ENCODE measurements around the gene FUCA1. TPM values are rescaled to one million over a fixed set of nuclear protein-coding genes. Genes with fewer than 3 reads are reported as not detected.
A peak's percentile ranks its signal among the peaks of the same experiment; 100 is the strongest.
"Not testable (repeated sequence)": the region's sequence is repeated elsewhere in the genome, so short reads cannot be mapped to it uniquely, and the experiment has no call there.

The FUCA1 gene
- polyA plus RNA-seq, 4 donors = 43.8 to 55.2 (median 48.5) TPM

- DNase-seq (ENCODE audit: low read depth in 4 of 4, low spot score in 3 of 4) = no peak
Measured at GRCh38 chr1:23845163-23845562, 22.9 kb downstream of the FUCA1 start.

DNA sequence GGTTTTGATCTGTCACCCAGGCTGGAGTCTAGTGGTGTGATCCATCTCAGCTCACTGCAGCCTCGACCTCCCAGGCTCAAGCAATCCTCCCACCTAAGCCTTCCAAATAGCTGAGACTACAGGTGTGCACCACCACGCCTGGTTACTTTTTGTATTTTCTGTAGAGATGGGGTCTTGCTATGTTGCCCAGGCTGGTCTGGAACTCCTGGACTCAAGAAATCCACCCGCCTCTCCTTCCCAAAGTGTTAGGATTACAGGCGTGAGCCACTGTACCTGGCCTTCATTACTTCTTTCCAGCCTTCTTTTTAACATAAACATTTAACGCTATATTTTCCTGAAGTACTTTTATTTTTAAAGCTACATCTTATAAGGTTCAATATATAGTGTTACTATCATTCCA lies 24.4 kb downstream of the FUCA1 start:
- DNase-seq (ENCODE audit: low read depth in 4 of 4, low spot score in 3 of 4) = no peak

- no peak for DNase-seq (ENCODE audit: low read depth in 4 of 4, low spot score in 3 of 4)
Measured at GRCh38 chr1:23838401-23838866, 29.7 kb downstream of the FUCA1 start.

- no peak for DNase-seq (ENCODE audit: low read depth in 4 of 4, low spot score in 3 of 4)
Measured at GRCh38 chr1:23837908-23838307, 30.2 kb downstream of the FUCA1 start.

- DNase-seq (ENCODE audit: low read depth in 4 of 4, low spot score in 3 of 4) = no peak
Measured at GRCh38 chr1:23836037-23836436, 32.1 kb downstream of the FUCA1 start.

- not testable (repeated sequence) for DNase-seq (ENCODE audit: low read depth in 4 of 4, low spot score in 3 of 4)
Measured at GRCh38 chr1:23834156-23834555, 33.9 kb downstream of the FUCA1 start.

DNA sequence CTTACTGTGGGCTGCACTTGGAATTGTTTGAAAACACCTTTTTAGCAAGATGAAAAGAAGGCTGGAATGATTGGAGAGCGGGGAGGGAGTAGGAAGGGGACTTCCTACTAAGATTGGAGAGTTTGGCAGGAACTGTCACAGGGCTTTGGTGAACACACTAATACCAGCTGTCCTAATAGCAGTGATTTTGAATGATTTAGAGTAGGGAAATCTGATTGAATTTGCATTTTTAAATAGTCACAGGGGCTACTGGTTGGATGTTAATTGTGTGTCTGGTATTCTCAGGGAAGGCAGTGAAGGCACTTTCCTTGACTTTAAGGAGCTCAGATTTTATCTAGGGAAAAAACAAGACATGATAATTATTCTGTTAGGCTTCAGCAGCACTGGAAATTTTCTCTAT lies 40.4 kb downstream of the FUCA1 start:
- DNase-seq (ENCODE audit: low read depth in 4 of 4, low spot score in 3 of 4) = no peak

- DNase-seq (ENCODE audit: low read depth in 4 of 4, low spot score in 3 of 4) = not testable (repeated sequence)
Measured at GRCh38 chr1:23826590-23826989, 41.5 kb downstream of the FUCA1 start.

GRCh38 chr1:23825762-23826522 lies 42.1 kb downstream of the FUCA1 start:
- no peak for DNase-seq (ENCODE audit: low read depth in 4 of 4, low spot score in 3 of 4)

- DNase-seq (ENCODE audit: low read depth in 4 of 4, low spot score in 3 of 4) = peak; percentile 86 to 89 (median 88)
Measured at GRCh38 chr1:23825076-23825761, 42.9 kb downstream of the FUCA1 start, which contains the start of gene HMGCL. Gene HMGCL (minus strand): TSS chr1:23825429. CDS start chr1:23825415, 14 bp downstream.

DNA sequence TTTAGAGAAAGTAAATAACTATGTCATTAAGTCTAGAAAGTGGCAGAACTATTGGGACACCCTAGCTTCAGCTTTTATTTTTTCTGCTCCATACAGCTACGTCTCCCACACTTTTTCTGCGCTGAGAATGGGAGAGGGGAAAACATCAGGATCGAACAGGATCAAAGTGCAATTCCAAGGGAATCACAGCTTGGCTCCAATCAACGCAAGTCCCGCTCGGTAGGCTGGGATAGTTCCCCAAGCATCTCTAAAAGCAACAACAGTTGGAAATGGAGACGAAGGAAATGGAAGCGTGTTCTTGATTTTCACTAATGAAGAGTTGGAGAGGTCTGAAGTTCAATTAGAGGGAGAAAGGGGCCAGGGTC lies 43.4 kb downstream of the FUCA1 start:
- no peak for DNase-seq (ENCODE audit: low read depth in 4 of 4, low spot score in 3 of 4)

GRCh38 chr1:23823767-23824166 lies 44.3 kb downstream of the FUCA1 start:
- DNase-seq (ENCODE audit: low read depth in 4 of 4, low spot score in 3 of 4) = no peak

DNA sequence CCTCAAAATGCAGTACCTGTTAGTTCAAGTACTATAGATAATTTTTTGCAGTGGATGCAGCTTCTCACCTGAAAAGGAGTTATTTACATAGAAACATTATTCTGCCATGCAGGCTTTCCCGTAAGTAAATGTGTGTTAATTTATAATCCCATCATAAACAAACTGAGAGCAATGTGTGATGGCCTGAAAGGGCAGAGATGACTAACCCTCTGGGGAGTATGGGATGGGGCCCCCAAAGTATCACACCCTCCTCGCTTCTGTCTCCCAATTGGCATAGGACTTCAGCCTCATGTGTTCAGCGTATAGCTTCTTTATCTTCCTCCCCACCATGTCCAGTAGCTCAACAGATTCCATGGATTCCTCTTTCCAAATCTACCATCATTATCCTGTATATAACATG lies 50.5 kb downstream of the FUCA1 start:
- DNase-seq (ENCODE audit: low read depth in 4 of 4, low spot score in 3 of 4) = no peak

GRCh38 chr1:23816906-23817305 lies 51.2 kb downstream of the FUCA1 start:
- no peak for DNase-seq (ENCODE audit: low read depth in 4 of 4, low spot score in 3 of 4)

- no peak for DNase-seq (ENCODE audit: low read depth in 4 of 4, low spot score in 3 of 4)
Measured at GRCh38 chr1:23816361-23816760, 51.7 kb downstream of the FUCA1 start.

DNA sequence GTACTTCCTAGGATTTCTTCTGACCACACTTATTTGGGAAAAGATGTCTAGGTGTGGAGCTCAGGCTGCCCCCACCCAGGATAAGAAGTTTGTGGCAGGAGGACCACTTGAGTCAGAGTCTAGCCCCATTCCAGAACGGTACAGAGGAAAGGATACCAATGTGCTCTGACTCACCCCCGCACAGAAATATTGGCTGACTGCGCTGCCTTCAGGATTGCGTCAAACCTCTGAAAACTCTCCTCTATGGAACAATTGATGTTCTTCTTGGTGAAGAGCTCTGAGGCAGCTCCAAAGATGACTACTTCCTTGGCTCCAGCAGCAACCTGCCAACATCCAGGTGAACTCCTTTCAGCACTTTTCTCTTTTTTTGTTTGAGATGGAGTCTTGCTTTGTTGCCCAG lies 54.1 kb downstream of the FUCA1 start:
- DNase-seq (ENCODE audit: low read depth in 4 of 4, low spot score in 3 of 4) = no peak

DNA sequence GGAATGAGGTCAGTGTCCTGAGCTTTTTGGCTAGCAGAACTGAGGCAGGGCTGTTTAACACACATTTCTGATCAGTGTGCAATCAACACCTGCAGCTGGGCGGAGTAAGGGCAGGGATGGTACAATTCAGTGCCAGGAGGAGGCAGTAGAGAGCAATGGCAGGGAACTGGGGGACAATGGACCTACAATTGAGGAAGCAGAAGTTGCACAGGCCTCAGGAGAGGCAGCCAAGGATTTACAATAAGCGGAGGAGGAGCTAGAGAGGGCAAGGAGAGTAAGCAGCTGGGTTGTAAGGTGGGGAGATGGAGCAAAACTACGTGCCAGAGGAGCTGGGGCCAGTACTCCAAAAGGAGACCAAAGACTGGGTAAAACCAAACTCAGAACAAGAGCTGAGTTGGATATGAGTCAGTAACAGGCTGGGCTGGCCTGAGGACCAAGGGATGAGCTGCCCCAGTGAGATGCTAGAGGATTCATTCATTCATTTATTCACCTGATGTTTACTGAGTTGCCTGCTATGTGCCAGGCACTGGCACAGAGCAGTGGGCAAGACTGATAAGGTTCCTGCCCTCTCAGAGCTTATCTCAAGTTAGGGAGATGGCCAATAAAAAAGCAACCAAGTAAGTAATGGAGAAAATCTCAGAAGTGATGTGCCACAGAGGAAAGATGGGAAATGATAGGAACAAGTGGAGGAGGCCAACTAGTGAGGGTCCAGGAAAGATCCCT lies 57.1 kb downstream of the FUCA1 start:
- no peak for DNase-seq (ENCODE audit: low read depth in 4 of 4, low spot score in 3 of 4)

DNA sequence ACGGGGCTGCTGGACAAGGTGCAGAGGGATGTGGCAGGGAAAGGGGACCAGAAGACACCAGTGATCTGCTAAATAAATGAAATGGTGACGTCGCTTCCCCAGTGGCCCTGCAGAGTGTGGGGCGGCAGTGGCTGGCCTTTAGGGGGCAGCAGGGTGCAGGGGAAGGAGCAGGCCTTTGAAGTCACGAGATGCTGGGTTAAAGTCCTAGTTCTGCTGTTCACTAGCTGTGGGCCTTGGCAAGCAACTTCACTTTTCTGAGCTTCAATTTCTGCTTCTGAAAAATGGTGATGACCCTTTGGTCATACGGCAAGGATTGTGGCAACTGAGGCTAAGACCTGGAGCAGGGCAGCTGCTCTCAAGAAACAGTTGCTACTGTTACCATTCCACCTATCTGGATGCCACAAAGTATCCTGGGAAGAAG lies 58.3 kb downstream of the FUCA1 start:
- no peak for DNase-seq (ENCODE audit: low read depth in 4 of 4, low spot score in 3 of 4)

GRCh38 chr1:23807453-23807852 lies 60.6 kb downstream of the FUCA1 start:
- DNase-seq (ENCODE audit: low read depth in 4 of 4, low spot score in 3 of 4) = no peak

DNA sequence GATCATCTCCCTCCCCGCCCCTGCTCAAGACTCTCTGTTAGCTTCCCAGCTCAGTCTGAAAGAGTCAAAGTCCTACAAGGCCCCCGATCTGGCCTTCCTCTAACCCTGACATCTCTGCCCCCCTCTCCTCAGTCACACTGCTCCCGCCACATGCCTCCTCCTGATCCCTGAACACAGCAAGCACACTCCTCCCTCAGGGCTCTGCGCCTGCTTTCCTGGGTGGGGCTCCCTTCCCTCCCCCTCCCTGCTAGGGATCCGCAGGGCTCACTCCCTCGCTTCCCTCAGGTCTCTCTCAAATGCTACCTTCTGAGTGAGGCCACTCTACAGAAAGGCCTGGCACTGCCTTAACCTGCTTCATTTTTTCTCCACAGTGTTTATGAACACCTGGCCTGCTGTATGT lies 61.8 kb downstream of the FUCA1 start:
- DNase-seq (ENCODE audit: low read depth in 4 of 4, low spot score in 3 of 4) = no peak

GRCh38 chr1:23805025-23805424 lies 63.1 kb downstream of the FUCA1 start:
- DNase-seq (ENCODE audit: low read depth in 4 of 4, low spot score in 3 of 4) = no peak
